NCI-H1092 (cell line): ENCODE data around the gene CHKA.
A peak's percentile ranks its signal among the peaks of the same experiment; 100 is the strongest.

ENCODE experiments used
- DNase-seq: peaks from one replicate; lab custom pipeline; 2025; lab: John Stamatoyannopoulos, UW

The CHKA gene

DNA sequence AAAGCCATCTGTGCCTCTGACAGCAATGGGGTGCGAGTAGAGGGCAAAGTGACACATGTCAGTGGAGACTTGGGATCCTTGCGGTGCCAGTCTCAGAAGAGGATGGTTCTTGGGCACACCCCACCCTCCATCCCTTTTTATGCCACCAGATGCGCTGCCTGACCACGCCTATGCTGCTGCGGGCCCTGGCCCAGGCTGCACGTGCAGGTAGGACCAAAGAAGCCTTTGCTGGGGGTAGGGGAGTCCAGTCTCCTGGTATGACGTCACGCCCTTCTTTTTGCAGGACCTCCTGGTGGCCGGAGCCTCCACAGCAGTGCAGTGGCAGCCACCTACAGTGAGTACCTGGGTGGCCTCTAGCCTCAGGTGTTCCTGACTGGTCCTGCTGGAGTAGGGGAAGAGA lies 89.2 kb downstream of the CHKA start:
- DNase-seq: no peak

DNA sequence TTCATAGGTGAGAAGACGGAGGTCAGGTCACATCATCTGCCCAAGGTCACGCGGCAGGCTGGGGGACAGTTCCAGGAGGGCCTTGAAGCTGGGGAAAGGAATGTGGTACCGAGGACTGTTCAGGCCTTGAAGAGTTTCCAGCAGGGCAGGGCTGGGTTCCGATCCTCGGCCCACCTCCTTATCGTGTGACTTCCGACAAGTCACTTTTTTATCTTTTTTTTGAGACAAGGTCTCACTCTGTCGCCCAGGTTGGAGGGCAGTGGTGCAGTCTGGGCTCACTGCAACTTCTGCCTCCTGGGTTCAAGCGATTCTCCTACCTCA lies 90.1 kb downstream of the CHKA start:
- DNase-seq: no peak

DNA sequence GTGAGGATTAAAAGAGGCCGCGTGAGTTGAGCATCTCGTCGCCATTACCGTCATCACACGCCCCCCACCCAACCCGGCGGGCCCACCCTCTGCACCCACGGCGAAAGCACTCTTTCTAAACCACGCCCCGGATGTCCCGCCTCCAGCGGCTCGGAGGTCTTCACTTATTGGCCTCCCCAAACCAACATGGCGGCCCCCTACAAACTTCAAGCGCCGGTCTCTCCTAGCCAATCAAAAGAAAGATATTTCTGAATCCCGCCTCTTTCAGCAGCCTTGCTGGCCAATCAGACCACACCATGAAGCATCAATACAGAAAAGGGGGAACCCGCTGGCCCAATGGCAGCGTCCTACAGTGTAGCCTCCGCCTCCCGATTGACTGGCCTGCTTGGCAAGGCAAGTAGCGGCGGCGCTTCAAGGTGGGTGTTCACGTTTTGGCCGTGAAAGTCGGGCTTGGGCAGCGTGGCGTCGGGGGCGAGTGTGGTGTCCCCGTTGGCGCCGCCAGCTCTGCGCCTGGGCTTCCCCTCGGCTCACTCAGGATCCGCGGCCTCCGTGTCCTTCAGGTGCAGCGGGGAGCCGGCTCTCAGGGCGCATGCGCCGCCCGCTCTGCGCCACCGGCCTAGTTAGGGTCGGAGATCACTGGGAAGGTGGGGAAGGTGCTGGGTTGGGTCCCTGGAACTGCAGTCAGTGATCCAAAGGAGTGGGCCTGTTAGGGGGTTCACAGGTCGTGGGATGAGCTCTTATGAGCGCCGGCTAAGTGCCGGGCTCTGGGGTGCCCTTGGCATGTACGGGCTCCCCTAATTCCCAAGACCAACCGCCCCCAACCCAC lies 90.7 kb downstream of the CHKA start, which contains the start of gene NDUFS8:
TSS of gene NDUFS8 (plus strand) at position 364 of the 826 bp plus-strand sequence. CDS start 1,471 bp downstream, outside the sequence.
- DNase-seq: peak; percentile 100

DNA sequence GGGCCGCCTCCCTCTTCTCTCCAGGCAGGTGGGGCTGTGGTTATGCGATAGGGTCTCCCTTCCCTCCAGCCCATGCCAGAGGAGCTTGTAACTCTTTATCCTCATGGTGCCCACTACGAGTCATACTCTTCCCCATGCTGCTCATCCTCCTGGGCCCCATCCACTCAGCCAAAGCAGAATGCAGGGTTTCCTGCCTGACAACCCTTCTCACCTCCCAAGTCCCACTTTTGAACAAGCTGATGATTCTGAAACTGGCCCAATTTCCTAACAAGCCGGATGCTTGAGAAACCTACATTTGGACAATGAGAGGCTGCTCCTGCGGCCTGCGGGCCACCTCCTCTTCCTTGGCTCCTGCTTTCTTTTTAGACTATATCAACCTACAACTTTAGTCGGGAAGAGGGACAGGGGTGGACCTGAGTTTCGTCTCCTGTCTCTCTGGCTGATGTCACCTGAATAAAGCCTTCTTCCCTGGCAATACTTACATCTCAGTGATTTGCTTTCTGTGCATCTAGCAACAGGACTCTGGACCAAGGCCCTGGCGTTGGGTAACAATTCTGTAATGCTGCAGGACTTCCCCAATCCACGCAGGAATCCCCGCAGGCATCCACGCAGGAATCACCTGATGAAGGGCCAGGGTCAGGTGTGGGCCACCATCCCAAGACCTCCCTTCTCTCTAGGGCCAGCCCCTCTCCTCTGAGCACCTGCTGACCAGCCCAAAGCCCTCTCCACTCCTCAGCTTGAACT lies 92.2 kb downstream of the CHKA start:
- DNase-seq: no peak

DNA sequence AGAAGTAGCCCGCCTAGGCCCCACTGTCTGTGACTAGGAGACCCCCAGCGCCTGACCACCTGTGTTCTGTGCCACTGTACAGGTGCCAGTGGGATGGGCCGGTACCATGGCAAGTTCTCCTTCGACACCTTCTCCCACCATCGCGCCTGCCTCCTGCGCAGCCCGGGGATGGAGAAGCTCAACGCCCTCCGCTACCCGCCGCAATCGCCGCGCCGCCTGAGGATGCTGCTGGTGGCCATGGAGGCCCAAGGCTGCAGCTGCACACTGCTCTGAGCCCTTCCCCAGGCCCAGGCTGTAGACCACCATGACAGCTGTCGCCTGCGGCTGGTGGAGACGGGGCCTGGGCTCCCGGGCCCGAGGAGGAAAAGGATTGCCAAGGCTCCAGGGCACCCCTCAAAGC lies 93.5 kb downstream of the CHKA start:
- no peak for DNase-seq

DNA sequence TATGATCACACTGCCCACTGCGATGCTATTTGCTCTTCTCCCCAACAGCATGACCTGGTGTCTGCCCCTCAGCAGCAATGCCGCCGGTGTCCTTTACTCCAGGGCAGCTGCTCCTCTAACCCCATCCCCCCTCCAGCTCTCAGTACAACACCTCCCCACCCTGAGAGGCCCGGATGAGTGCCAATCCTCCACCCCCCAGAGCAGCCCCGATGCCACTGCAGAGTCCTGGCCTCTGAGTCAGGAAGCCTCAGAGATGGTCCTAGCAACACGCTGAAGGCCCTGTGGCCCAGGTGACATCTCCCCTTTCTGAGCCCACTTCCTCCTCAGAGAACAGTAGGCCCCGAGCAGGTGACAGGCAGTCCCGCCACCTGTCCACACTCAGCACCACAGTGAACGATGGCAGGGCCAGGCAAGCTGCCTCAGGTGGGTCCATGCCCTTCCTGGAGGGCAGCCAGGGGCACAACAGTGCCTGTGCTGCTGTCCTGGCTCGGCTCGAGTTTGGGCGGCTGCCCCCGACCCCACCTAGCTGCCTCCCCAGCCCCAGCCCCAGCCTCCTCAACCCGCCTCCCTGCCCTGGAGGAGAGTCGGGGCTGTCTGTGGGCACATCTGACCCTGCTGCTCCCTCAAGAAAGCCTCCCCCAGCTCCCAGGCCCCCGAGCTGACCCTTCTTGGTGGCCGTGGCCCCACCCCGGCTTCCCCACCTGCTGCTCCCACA lies 94.6 kb downstream of the CHKA start:
- no peak for DNase-seq

DNA sequence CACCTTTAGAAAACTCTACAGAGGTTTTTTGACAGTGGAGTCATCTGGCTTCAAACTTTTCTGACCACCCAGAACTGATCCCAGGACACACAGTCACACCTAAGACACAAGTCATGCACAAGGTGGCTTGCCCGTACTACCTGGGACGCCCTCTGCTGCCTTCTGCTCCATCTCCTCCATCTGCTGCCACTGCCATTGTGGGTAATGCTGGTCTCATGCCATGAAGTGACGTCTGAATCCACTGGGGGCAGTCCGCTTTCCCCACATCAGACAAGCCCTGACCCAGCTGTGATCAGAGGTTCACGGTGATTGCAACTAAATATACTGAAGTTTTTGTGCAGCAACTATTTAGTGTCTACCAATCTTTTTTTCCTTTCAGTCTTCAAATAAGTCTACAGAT lies 96.1 kb downstream of the CHKA start:
- DNase-seq: no peak

DNA sequence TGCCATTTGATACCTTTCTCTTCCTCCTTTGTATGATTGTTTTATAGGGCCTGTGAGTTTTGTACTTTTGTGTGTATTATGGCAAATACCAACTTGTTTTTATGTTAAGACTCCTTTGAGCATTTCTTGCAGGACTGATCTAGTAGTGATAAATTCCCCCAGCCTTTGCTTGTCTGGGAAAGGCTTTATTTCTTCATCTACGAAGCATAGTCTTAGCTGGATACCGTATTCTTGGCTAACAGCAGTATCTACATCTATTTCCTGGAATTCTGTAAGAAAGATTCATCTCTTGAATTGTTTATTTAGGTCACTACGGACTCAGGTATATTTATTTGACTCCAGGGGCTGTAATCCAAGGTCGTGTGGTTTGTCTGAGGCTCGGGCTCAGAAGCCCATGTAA lies 96.7 kb downstream of the CHKA start:
- DNase-seq: no peak

DNA sequence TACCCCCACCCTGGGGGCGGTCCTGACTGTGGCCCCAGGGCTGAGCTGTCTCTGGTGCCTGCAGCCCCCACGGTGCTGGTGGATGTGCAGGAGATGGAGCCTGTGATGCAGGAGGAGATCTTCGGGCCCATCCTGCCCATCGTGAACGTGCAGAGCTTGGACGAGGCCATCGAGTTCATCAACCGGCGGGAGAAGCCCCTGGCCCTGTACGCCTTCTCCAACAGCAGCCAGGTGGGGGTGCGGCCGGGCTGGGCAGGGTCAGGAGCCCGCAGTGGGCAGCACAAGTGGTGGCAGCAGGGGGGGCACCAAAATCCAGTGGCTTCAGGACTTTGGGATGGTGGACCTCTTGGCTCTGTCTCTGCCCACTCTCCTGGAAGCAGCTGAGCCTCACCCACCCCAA lies 98.7 kb downstream of the CHKA start:
- DNase-seq: no peak

DNA sequence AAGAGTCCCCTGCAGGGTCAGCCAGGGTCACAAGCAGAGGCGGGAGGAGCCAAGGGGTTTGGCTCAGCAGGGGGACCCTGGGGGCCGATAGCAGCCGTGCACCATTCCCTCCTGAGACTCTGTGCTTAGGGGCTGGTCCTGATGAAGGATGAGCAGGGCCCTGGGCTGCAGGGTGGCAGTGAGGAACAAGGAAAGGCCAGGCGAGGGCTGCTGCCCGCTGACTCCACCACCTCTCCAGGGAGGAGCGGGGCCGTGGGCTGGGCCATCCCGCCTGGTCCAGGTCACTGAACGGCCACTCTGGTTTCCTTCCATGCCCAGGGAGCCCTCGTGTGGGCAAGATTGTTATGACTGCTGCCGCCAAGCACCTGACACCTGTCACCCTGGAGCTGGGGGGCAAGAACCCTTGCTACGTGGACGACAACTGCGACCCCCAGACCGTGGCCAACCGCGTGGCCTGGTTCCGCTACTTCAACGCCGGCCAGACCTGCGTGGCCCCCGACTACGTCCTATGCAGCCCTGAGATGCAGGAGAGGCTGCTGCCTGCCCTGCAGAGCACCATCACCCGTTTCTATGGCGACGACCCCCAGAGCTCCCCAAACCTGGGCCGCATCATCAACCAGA lies 99.9 kb downstream of the CHKA start:
- DNase-seq: no peak

DNA sequence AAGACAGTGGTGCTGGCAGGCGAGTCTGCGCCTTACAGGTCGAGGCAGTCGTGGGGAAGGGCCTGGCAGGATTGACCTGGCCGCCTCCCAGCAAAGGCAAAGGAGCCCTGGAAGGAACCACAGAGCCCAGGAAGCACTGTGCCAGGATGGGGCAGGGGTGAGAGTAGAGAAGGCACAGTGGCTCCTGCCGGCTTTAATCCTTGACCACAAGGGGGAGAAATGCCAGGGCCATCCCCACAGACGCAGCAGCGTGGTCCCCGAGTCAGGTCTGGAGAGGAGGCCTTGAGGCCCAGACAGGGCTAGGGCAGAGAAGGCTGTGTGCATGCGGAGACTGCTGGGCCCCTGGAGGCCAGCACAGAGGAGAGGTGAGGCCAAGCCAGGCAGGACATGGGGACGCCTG lies 100.6 kb downstream of the CHKA start:
- DNase-seq: no peak

DNA sequence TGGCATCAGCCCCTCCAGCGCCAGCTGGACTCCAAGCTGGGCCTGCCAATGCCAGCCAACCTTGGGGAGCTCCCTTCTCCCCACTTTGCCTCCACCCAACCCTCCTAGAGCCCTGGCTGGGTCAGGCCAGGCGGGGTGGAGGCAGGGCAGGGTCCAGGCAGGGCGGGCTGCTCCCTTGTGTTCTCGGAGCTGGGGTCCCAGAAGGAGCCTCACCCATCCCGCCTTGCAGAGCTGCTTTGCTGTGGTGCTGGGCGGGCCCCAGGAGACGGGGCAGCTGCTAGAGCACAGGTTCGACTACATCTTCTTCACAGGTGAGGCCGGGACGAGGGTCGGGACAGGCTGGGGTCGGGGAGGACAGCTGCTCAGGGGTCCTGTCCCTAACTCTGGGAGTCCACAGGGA lies 101.7 kb downstream of the CHKA start:
- DNase-seq: no peak

DNA sequence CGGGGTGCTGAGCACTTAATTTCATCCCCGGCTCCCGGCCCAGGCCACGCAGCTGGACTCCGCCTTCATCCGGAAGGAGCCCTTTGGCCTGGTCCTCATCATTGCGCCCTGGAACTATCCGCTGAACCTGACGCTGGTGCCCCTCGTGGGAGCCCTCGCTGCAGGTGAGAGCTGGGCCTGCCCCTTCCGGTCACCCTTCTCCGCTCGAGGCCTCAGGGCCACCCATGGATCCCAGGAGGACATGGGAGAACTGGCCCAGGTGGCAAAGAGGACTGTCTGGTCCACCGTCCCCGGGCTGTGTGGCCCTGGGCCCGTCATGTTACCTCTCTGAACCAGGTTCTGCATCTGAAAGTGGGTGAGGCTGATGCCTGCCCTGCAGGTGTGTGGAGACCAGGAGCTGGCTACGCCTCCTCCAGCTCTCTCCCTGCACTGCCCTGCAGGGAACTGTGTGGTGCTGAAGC lies 102.4 kb downstream of the CHKA start:
- DNase-seq: no peak

DNA sequence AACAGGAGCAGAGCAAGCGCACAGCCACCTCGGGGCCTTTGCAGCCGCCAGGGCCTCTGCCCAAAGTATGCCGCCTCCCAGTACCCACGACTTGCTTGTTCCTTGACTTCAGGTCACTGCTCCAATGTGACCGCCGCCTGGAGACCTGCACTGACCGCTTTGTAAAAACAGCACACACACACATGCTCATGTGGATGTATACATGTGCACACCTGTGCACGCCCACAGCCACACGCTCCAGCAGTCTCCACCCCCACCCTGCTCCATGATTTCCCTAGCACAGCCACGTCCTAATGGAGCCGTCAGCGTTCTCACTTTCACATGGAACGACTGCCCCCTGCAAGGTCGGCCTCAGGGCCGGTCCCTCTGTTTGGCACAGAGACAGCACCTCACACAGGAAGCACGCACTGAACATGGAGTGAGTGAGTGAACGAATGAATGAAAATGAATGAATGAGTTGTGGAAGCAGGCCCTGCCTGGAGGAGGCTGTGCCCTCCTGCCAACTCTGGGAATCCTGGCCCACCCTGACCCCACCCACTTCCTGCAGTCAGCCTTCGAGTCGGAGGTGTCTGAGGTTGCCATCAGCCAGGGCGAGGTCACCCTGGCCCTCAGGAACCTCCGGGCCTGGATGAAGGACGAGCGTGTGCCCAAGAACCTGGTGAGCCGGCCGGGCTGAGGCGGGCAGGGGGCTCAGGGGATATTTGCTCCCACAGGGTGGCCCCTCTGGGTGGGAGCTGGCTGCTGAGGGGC lies 103.0 kb downstream of the CHKA start:
- no peak for DNase-seq

DNA sequence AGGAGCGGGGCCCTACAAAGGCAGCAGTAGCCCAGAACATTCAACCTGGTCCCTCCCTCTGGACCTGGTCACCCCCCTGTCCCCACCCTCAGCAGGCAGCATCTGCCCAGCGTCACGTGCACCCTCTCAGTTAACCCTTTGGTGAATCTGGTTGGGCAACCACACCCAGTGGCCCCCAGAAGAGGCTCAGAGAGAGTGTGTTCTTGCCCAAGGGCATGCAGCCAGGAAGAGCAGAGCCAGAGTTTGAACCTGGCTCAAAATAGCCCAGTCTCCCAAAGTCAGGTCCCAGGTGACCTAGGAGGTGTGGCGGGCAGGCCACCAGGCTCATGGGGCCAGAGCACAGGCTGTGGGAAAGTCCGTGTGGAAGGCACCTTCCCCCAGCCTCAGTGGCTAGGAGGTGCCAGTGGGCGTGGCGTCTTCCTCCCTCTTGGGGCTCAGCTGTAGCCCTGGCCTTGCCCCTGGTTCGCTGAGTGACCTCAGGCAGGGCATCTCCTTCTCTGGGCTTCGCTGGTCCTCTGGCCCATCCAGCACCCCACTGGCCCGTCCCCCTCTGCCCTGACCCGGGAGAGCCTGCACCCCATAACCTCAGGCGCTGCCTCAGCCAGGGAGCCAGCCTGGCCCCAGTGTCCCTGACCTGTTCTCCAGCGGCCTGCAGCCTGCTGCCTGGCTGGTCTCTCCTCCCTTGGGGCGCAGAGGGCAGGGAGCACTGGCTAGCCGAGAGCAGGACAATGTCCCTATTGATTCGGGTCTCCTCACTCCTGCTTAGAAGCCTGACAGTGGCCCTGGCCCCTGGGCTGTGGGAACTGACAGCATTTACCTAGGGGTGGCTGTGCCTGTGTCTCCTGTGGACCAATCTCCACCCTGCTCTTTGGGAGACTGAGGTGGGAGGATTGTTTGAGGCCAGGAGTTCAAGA lies 104.0 kb downstream of the CHKA start:
- DNase-seq: no peak

DNA sequence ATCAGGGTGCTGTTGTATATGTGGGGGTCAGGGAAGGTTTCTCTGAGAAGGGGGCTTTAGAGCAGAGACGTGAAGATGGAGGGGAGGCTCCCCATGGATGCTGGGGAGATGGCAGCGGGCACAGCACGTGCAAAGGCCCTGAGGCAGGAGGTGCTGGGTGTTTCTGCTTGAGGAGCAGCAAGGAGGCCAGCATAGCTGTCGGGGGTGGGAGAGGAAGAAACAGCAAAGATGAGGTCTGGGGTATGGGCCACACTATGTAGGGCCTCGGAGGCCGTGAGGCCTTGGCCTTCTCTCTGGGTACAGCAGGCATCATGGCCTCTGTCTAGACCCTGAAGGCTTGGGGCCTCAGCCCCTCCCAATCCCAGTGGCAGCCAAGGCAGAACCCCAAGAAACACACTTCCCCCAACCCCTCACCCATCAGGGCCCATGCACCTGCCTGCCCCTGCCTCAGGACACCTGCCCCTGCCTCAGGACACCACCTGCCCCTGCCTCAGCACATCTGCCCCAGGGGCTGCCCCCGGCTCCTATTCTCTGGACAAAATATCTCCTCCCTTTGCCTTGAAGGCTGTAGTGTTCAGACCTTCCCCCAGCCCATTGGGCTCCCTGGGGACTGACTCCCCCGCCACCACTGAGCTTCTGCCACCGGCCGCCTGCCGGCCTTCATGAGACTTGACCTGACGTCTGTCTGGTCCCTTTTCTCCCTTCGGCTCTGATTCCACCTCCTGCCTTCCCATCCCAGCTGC lies 104.9 kb downstream of the CHKA start:
- no peak for DNase-seq

DNA sequence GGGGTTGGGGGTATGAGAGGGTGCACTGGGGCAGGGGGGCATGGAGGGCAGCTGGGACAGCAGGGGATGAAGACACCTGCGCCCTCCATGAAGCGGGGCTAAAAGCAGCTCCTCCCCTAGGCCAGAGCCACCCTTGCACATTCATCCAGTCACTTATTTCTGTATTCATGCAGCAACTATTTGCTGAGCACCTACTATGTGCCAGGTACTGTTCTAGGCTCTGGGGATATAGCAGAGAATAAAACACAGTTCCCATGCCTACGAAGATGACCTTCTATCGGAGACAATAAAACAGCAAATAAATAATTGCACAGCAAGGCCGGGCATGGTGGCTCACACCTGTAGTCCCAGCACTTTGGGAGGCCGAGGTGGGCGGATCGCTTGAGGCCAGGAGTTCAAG lies 105.7 kb downstream of the CHKA start:
- DNase-seq: no peak

DNA sequence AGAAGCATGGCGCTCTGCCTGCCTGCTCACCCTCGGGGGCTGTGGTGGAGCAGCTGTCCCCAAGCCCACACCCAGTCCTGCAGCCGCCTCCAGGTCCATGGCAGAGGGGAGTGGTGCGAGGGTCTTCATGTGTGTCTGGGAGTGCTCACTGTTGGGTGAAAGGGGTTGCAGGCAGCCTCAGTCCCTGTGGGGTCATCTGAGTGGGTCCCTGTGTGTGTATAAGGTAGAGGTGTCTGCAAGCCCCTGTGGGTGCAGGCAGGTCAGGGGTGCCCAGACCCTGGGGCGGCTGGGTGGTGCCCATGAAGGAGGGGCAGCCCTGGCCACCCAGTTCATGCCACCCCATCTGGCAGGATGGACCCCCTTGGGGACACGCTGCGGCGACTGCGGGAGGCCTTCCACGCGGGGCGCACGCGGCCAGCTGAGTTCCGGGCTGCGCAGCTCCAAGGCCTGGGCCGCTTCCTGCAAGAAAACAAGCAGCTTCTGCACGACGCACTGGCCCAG lies 106.2 kb downstream of the CHKA start:
- no peak for DNase-seq

DNA sequence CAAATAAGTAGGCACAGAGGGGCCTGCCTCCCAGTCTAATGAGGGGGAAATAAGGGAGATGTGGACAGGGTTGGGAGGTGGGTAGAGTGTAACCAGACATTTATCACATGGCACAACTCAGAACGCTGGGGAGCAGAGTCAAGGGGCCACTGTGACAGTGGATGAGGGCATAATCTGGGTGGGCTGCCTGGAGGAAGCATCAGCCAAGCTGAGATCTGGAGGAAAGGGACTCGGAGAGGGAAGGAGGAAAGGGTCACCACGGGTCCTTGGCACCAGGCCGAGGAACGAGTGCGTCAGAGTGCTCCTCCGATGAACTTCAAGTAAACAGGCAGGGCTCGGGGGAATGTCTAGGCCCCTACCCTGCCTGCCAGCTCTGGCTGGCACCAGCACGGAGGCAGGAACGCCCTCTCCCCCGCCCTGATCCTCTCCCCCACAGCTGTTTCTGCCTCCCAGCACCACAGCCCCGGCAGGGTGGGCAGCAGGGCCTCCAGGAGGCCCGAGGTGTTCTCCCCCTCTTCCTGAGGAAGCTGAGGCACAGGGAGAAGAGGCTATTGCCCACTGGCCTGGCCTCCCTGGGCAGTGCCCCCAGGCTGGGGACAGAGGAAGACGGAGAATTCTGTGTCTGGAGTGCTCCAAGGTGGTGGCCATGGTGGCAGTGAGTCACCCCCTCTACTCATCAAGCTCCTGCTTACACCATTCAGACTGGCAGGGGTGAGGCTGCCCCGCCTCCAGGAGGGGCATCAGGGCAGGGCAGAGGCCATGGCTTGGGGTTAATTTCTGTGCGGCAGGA lies 106.8 kb downstream of the CHKA start:
- no peak for DNase-seq
